GM23248 (cell line): ENCODE data around the gene AEBP1.

ENCODE experiments used
- EZH2 ChIP-seq: fragments of 200-600 bp; sonication (generic); IDR thresholded peaks from 2 replicates; pipeline ENCODE4 v1.6.1; 2018; ENCODE audit warnings: antibody characterized with exemption, mild to moderate bottlenecking; ENCODE audit not compliant: insufficient read depth, poor library complexity, severe bottlenecking
- EZH2phosphoT487 ChIP-seq: fragments of 200-600 bp; sonication (generic); IDR thresholded peaks from 2 replicates; pipeline ENCODE4 v1.6.1; 2018; ENCODE audit warnings: antibody characterized with exemption, moderate library complexity, mild to moderate bottlenecking, low read depth; ENCODE audit not compliant: insufficient read depth

- TF ChIP-seq EZH2 (no peak), EZH2phosphoT487 (no peak)
These were observed 28.7 kb upstream of the AEBP1 start for GRCh38 chr7:44075296-44076075.
